ENCODE data around the gene TMEM178B. TPM values are rescaled to one million over a fixed set of nuclear protein-coding genes. Genes with fewer than 3 reads are reported as not detected.

Gene TMEM178B
- polyA plus RNA-seq, 1 donor from 2014 or later: 40.7 TPM

DNA sequence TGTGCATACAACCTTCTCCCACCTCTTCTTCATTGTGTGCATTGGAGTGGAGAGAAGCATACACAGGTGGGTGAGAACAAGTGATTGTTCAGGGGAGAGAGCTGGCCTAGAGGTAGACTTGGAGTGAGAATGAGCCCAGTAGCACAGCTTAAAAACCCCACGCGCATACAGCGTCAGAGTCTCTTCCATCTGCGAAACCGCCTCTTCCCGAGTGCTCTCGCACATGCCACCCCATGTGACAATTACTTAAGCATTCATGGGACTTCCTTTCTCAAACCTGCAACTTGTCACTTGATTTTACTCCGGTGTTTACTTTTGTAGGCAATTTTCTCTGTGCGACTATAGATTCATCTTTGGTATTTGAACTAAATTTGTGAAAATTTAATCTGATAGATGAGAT lies 300.6 kb downstream of the TMEM178B start:
- H3K36me3 ChIP-seq (ENCODE audit: insufficient read depth, low read length): no peaks in the 10 kb centered on the region
- no peaks in the 10 kb centered on the region for H3K9me3 ChIP-seq (ENCODE audit: low read length)
- H2AFZ ChIP-seq (ENCODE audit: low read depth, low read length): no peak overlapping the region
- no peak overlapping the region for H3K27ac ChIP-seq (ENCODE audit: low read length)
- H3F3A ChIP-seq (ENCODE audit: insufficient read depth, low read length, poor library complexity, severe bottlenecking): no peaks in the 10 kb centered on the region
- no peak overlapping the region for H3K9ac ChIP-seq (ENCODE audit: low read length)
- no peak overlapping the region for H3K4me2 ChIP-seq (ENCODE audit: low read length)
- H3K4me3 ChIP-seq (ENCODE audit: low read length): no peak overlapping the region
- TF ChIP-seq, protein P1, sequence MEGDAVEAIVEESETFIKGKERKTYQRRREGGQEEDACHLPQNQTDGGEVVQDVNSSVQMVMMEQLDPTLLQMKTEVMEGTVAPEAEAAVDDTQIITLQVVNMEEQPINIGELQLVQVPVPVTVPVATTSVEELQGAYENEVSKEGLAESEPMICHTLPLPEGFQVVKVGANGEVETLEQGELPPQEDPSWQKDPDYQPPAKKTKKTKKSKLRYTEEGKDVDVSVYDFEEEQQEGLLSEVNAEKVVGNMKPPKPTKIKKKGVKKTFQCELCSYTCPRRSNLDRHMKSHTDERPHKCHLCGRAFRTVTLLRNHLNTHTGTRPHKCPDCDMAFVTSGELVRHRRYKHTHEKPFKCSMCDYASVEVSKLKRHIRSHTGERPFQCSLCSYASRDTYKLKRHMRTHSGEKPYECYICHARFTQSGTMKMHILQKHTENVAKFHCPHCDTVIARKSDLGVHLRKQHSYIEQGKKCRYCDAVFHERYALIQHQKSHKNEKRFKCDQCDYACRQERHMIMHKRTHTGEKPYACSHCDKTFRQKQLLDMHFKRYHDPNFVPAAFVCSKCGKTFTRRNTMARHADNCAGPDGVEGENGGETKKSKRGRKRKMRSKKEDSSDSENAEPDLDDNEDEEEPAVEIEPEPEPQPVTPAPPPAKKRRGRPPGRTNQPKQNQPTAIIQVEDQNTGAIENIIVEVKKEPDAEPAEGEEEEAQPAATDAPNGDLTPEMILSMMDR (IDR thresholded peaks at IDR 0.05; ENCODE audit: poor library complexity, severe bottlenecking): no peak
- no peak for TF ChIP-seq RAD21 (conservative IDR thresholded peaks at IDR 0.05)
- TF ChIP-seq, protein P2, sequence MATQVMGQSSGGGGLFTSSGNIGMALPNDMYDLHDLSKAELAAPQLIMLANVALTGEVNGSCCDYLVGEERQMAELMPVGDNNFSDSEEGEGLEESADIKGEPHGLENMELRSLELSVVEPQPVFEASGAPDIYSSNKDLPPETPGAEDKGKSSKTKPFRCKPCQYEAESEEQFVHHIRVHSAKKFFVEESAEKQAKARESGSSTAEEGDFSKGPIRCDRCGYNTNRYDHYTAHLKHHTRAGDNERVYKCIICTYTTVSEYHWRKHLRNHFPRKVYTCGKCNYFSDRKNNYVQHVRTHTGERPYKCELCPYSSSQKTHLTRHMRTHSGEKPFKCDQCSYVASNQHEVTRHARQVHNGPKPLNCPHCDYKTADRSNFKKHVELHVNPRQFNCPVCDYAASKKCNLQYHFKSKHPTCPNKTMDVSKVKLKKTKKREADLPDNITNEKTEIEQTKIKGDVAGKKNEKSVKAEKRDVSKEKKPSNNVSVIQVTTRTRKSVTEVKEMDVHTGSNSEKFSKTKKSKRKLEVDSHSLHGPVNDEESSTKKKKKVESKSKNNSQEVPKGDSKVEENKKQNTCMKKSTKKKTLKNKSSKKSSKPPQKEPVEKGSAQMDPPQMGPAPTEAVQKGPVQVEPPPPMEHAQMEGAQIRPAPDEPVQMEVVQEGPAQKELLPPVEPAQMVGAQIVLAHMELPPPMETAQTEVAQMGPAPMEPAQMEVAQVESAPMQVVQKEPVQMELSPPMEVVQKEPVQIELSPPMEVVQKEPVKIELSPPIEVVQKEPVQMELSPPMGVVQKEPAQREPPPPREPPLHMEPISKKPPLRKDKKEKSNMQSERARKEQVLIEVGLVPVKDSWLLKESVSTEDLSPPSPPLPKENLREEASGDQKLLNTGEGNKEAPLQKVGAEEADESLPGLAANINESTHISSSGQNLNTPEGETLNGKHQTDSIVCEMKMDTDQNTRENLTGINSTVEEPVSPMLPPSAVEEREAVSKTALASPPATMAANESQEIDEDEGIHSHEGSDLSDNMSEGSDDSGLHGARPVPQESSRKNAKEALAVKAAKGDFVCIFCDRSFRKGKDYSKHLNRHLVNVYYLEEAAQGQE (IDR thresholded peaks at IDR 0.05; ENCODE audit: borderline replicate concordance): no peak
- TF ChIP-seq POLR2AphosphoS5 (IDR thresholded peaks at IDR 0.05): no peak
- TF ChIP-seq SMC3 (conservative IDR thresholded peaks at IDR 0.05; ENCODE audit: poor library complexity): no peak
- no peak for TF ChIP-seq EZH2 (IDR thresholded peaks at IDR 0.05; ENCODE audit: borderline replicate concordance, insufficient read depth, low read length, poor library complexity, severe bottlenecking)
- no peak for TF ChIP-seq MXI1 (conservative IDR thresholded peaks at IDR 0.05; ENCODE audit: poor library complexity, severe bottlenecking)
- no peak for TF ChIP-seq EP300 (conservative IDR thresholded peaks at IDR 0.05; ENCODE audit: poor library complexity, severe bottlenecking)
- TF ChIP-seq TAF1 (IDR thresholded peaks at IDR 0.05; ENCODE audit: low read depth): no peak
- no peaks in the 10 kb centered on the region for H3K9me2 ChIP-seq (ENCODE audit: insufficient read depth, low read length)
- H4K20me1 ChIP-seq (ENCODE audit: insufficient read depth): no peaks in the 10 kb centered on the region
- H3K27me3 ChIP-seq (ENCODE audit: insufficient read depth, low read depth, low read length): no peaks in the 10 kb centered on the region
- H3K79me2 ChIP-seq (replicated peaks; ENCODE audit: insufficient read depth, low read length): no peaks in the 10 kb centered on the region

DNA sequence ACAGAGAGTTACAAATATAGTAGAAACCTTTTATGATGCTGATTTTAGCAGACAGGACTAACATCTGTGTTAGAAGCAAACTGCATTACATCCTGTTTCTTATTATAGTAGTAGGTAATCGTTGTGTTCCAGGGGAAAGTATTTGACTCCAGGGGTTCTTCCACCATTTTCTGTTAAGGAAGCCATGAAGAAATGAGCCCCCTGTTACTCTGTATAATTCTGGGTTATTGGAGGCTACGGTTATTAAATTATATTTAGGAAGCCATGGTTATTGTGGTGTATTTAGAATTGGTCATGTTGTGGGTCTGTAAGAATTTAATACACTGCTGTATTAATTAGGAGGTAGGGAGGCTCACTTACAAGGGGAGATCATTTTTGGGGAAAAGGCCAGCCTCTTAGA lies 301.6 kb downstream of the TMEM178B start:
- H3K36me3 ChIP-seq (ENCODE audit: insufficient read depth, low read length): no peaks in the 10 kb centered on the region
- no peak overlapping the region for H2AFZ ChIP-seq (ENCODE audit: low read depth, low read length)
- no peak overlapping the region for H3K4me2 ChIP-seq (ENCODE audit: low read length)
- no peaks in the 10 kb centered on the region for H3K27me3 ChIP-seq (ENCODE audit: insufficient read depth, low read depth, low read length)
- no peaks in the 10 kb centered on the region for H3K9me3 ChIP-seq (ENCODE audit: low read length)
- no peaks in the 10 kb centered on the region for H4K20me1 ChIP-seq (ENCODE audit: insufficient read depth)
- H3K9me2 ChIP-seq (ENCODE audit: insufficient read depth, low read length): no peaks in the 10 kb centered on the region
- no peaks in the 10 kb centered on the region for H3F3A ChIP-seq (ENCODE audit: insufficient read depth, low read length, poor library complexity, severe bottlenecking)
- H3K4me3 ChIP-seq (ENCODE audit: low read length): no peak overlapping the region
- no peak overlapping the region for H3K9ac ChIP-seq (ENCODE audit: low read length)
- H3K79me2 ChIP-seq (replicated peaks; ENCODE audit: insufficient read depth, low read length): no peaks in the 10 kb centered on the region
- no peak overlapping the region for H3K27ac ChIP-seq (ENCODE audit: low read length)
- TF ChIP-seq TAF1 (IDR thresholded peaks at IDR 0.05; ENCODE audit: low read depth) (no peak), EP300 (conservative IDR thresholded peaks at IDR 0.05; ENCODE audit: poor library complexity, severe bottlenecking) (no peak), EZH2 (IDR thresholded peaks at IDR 0.05; ENCODE audit: borderline replicate concordance, insufficient read depth, low read length, poor library complexity, severe bottlenecking) (no peak), MXI1 (conservative IDR thresholded peaks at IDR 0.05; ENCODE audit: poor library complexity, severe bottlenecking) (no peak), SMC3 (conservative IDR thresholded peaks at IDR 0.05; ENCODE audit: poor library complexity) (no peak), RAD21 (conservative IDR thresholded peaks at IDR 0.05) (no peak), POLR2AphosphoS5 (IDR thresholded peaks at IDR 0.05) (no peak)
- TF ChIP-seq, protein P1 (IDR thresholded peaks at IDR 0.05; ENCODE audit: poor library complexity, severe bottlenecking): no peak
- TF ChIP-seq, protein P2 (IDR thresholded peaks at IDR 0.05; ENCODE audit: borderline replicate concordance): no peak

Data from neural cell (in vitro differentiated cells).